ENCODE data around the gene USP3. TPM values are rescaled to one million over a fixed set of nuclear protein-coding genes. Genes with fewer than 3 reads are reported as not detected.

Gene USP3
- polyA plus RNA-seq, 1 of the 3 experiments (the other 2 are of a cell fraction) = 9.3 TPM

- Histone ChIP-seq H3K4me2 (no peak overlapping the region), H2AFZ (ENCODE audit: low read depth) (no peak overlapping the region)
- CTCF ChIA-PET = no interaction called here
Measured at GRCh38 chr15:63457379-63457778, 47.0 kb upstream of the USP3 start.

More at GRCh38 chr15:63457379-63457778, 47.0 kb upstream of the USP3 start:
- no peaks in the 10 kb centered on the region for H3K36me3 ChIP-seq (replicated peaks in 1 of 2; ENCODE audit: control insufficient read depth in 1 of 2, insufficient read depth in 2 of 2, low read length in 1 of 2)
- H3K27me3 ChIP-seq (ENCODE audit: insufficient read depth) = no peaks in the 10 kb centered on the region
- H3K9me2 ChIP-seq = no peaks in the 10 kb centered on the region
- 61% methylated on average over 5 of the region's 5 CpGs for WGBS (ENCODE audit: low lambda C conversion rate)
- POLR2A ChIA-PET = no interaction called here
- no peak overlapping the region for H3K27ac ChIP-seq (ENCODE audit: low read depth in 2 of 2, low read length in 1 of 2)
- no peaks in the 10 kb centered on the region for H3K79me2 ChIP-seq (ENCODE audit: insufficient read depth)
- no peak overlapping the region for H3K9ac ChIP-seq
- H4K20me1 ChIP-seq (ENCODE audit: insufficient read depth) = no peaks in the 10 kb centered on the region
- TF ChIP-seq RXRA (IDR thresholded peaks at IDR 0.05; ENCODE audit: borderline replicate concordance, low read depth) (no peak), NRF1 (IDR thresholded peaks at IDR 0.05; ENCODE audit: low read depth, low read length) (no peak), MEF2A (IDR thresholded peaks at IDR 0.05; ENCODE audit: borderline replicate concordance, low read depth) (no peak), USF1 (IDR thresholded peaks at IDR 0.05; ENCODE audit: borderline replicate concordance, low read depth) (no peak), GATA2 (CRISPR knock-in tag; IDR thresholded peaks at IDR 0.05) (no peak), FOXM1 (IDR thresholded peaks at IDR 0.05; ENCODE audit: low read depth) (no peak), EZH2phosphoT487 (IDR thresholded peaks at IDR 0.05; ENCODE audit: borderline replicate concordance, low read depth) (no peak), RFX5 (IDR thresholded peaks at IDR 0.05; ENCODE audit: low read length) (no peak), TCF12 (IDR thresholded peaks at IDR 0.05) (no peak), EP300 (IDR thresholded peaks at IDR 0.05; ENCODE audit: borderline replicate concordance in 1 of 2, low read depth in 1 of 2, low read length in 1 of 2) (no peak), FOSL2 (IDR thresholded peaks at IDR 0.05; ENCODE audit: borderline replicate concordance, low read depth) (no peak), REST (IDR thresholded peaks at IDR 0.05; ENCODE audit: low read depth, low read length) (no peak)
- TF ChIP-seq, protein P1, sequence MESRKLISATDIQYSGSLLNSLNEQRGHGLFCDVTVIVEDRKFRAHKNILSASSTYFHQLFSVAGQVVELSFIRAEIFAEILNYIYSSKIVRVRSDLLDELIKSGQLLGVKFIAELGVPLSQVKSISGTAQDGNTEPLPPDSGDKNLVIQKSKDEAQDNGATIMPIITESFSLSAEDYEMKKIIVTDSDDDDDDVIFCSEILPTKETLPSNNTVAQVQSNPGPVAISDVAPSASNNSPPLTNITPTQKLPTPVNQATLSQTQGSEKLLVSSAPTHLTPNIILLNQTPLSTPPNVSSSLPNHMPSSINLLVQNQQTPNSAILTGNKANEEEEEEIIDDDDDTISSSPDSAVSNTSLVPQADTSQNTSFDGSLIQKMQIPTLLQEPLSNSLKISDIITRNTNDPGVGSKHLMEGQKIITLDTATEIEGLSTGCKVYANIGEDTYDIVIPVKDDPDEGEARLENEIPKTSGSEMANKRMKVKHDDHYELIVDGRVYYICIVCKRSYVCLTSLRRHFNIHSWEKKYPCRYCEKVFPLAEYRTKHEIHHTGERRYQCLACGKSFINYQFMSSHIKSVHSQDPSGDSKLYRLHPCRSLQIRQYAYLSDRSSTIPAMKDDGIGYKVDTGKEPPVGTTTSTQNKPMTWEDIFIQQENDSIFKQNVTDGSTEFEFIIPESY (IDR thresholded peaks at IDR 0.05; ENCODE audit: borderline replicate concordance, low read depth) = no peak
- peaks cover 8% of the 10 kb centered on the region for H3F3A ChIP-seq (replicated peaks; ENCODE audit: insufficient read depth)
- no peaks in the 10 kb centered on the region for H3K9me3 ChIP-seq
- no peak for DNase-seq
- H3K4me1 ChIP-seq (ENCODE audit: control insufficient read depth in 1 of 2, insufficient read depth in 2 of 2, low read depth in 1 of 2, low read length in 1 of 2) = peaks cover 0 to 5% of the 10 kb centered on the region in 2 experiments; a peak in 1 of 4 replicates
- no peak overlapping the region for H3K4me3 ChIP-seq (ENCODE audit: low read depth in 2 of 2, low read length in 1 of 2)

Measured in SK-N-SH (cell line).